ENCODE measurements around the gene TSPAN10.

Gene TSPAN10

DNA sequence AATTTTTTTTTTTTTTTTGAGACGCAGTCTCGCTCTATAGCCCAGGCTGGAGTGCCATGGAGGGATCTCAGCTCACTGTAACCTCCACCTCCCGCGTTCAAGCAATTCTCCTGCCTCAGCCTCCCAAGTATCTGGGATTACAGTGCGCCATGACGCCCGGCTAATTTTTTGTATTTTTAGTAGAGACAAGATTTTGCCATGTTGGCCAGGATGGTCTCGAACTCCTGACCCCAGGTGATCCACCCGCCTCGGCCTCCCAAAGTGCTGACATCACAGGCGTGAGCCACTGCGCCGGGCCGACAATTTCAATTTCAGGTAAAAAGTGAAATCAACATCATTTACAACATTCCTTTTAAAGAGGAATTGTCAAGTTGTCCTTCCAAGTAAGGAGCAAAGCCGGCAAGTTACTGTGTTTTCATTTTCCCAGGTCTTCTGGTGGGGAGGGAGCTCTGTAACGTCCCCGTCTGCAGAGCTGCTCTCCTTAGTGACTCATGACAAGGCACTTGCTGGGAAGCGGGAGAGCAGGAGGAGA lies 957 bp upstream of the TSPAN10 start:
- no peak for DNase-seq

GRCh38 chr17:81638683-81639082 lies 1.7 kb downstream of the TSPAN10 start:
- no peak for DNase-seq

- DNase-seq: no peak
Observed at GRCh38 chr17:81640011-81640410, 3.0 kb downstream of the TSPAN10 start.

- no peak for DNase-seq
Observed at GRCh38 chr17:81641825-81642489, 5.0 kb downstream of the TSPAN10 start.

DNA sequence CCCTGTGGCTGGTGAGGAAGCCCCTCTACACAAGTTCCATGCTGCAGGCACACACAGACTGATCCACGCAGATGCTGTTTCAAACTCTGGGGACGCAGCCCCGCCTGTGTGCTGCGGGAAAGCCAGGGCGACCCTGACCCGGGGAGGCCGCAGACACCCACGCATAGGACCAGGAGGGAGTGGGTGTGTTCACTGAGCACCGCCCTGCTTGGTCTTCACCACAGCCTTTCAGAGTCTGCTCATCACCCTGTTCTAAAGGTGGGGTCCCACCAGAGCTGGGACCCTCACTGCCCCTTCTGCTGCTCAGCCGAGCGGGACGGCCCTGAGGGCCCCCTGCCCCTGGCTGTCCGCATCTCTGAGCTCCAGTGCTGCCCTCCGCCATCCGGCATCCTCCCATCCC lies 7.5 kb downstream of the TSPAN10 start:
- DNase-seq: no peak

GRCh38 chr17:81644976-81645952 lies 8.3 kb downstream of the TSPAN10 start:
- DNase-seq: no peak

GRCh38 chr17:81646869-81647600 lies 10.0 kb downstream of the TSPAN10 start:
- no peak for DNase-seq

- no peak for DNase-seq
Observed at GRCh38 chr17:81647640-81648012, 10.6 kb downstream of the TSPAN10 start.

DNA sequence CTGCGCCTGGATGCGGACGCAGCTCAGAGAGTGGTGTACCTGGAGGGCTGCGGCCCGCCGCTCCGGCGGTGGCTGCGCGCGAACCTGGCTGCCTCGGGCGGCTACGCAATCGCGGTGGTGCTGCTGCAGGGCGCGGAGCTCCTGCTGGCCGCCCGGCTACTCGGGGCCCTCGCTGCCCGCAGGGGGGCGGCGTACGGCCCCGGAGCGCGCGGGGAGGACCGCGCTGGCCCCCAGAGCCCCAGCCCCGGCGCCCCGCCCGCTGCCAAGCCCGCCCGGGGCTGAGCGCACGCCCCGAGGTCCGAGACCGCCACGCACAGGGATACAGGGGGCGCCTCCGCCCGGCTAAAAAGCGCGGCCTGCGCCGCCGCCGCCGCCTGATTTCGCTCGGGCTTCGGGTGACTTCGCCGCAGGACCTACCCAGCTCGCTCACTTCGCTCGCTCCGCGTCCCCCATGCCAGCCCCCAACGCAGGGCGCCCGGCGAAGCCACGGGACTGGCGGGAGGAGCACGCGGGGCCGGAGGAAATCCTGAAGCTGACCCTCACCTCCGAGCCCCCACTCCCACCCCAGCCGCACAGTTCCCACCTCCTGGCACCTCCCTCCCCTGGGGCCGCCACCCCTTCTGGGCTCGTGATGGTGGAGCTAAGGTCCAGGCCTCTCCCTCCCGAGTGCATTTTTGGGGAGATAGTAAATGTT lies 11.2 kb downstream of the TSPAN10 start:
- DNase-seq: no peak

GRCh38 chr17:81648707-81649085 lies 11.7 kb downstream of the TSPAN10 start:
- DNase-seq: no peak

- DNase-seq: no peak
Observed at GRCh38 chr17:81650951-81651350, 14.0 kb downstream of the TSPAN10 start.

DNA sequence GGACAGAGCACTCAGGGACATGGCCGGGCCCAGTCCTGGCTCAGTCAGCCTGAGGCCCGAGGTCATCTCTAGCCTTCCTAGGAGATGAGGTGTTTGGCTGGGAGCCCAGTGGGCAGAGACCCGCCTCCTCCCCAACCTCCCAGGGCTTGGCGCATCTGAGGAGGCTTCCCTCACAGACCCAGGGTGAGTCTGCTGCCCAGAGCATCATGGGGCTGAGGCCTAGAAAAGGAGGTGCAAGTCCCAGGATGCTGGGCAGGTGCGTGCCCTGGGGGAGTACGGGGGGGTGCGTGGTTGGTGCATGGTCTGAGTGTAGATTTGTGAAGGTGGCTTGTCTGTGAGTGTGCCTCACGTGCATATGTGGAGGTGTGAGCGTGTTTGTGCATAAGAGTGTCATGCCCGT lies 14.7 kb downstream of the TSPAN10 start:
- no peak for DNase-seq

- no peak for DNase-seq
Observed at GRCh38 chr17:81652906-81653771, 16.1 kb downstream of the TSPAN10 start.

DNA sequence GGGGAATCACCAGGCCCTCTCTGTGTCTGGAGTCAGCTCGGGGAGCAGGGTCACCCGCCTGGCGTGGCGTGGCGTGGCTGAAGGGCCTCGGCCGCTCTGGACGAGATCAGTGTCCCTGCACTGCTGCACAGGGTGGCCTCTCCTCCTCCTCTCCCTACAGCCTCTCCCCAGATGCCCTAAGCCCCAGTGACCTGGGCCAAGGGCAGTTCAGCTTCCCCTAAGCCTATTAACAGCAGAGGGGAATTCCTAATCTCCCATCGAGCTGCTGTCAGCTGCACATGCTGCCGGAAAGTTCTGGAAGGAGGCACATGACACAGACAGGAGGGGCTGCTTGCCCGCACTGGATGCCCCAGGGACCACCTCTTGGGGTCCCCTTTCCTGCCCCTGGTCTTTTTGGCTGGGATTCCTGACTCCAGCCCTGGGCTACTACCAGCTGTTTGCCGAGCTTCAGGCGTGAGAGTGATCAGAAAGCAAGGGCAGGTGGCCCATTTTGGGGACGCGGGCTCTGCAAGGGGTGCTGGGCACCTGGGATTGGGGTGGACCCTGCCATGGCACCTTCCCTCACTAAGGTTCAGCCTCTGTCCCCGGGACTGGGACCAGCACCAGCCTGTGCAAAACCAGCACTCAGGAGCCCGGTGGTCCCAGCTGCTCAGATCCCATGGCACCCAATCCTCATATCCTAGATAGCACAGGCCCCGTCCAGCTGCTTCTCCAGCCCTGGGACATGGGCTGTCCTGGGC lies 18.6 kb downstream of the TSPAN10 start:
- DNase-seq: no peak

DNA sequence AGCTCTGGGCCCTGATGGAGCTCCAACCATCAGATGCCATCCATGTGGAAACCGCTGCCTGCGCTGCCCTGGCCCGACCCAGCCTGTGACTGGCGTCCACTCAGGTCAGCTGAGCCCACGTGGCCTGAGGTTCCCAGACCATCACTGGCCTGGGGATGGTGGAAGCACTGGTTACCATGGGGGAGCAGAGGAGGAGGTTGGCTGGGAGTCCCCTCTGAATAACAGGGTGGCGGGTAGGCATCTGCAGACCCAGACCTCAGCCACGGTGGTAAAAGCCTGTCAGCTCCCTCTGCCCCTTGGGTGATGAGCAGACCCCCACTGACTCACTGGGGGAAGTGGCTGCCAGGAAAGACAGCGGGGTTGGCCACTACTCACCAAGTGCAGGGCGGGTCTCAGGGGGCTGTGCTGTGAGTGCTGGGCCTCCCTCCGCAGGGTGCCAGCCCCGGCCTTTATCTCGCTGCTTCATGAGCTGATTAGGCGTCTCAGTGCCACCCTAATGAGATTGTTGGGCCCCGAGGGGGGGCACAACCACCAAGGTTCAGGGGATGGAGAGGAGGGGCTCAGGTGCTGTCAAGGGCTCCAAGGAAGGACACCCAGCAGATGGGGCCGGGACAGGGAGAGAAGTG lies 19.2 kb downstream of the TSPAN10 start, which contains the start of gene PDE6G:
Gene PDE6G (minus strand): TSS at position 425 of the 626 bp plus-strand sequence. CDS start 3,237 bp downstream, outside the sequence.
- DNase-seq: no peak

DNA sequence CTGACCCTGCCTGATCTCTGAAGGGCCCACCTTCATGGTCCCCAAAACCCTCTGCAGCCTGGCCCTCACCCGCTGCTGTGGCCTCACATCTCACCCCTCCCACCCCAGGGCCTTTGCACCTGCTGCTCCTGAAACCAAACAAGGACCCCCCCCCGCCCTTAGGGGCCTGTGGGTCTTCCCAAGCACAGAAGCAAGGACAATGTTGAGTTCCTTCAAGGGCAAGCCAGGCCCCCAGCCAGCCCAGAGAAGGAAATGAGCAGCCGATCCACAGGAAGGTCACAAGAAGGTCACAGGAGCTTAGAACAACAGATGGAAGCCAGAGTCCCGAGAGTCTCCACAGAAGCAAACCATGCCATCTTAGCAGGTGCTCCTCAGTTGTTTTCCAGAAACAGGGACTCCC lies 19.8 kb downstream of the TSPAN10 start:
- no peak for DNase-seq

GRCh38 chr17:81659038-81659437 lies 22.0 kb downstream of the TSPAN10 start:
- no peak for DNase-seq

DNA sequence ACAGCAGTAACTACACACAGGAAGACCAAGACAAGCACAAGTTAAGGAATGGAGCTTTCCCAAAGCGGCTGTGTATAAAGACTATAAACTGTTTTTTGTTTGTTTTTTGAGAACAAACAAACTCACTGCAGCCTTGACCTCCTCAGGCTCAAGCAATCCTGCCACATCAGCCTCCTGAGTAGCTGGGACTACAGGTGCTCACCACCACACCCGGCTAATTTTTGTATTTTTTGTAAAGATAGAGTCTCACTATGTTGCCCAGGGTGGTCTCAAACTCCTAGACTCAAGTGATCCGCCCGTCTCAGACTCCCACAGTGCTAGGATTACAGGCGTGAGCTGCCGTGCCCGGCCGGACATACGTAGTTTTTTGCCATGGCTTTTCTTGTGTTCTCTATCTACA lies 23.4 kb downstream of the TSPAN10 start:
- no peak for DNase-seq

DNA sequence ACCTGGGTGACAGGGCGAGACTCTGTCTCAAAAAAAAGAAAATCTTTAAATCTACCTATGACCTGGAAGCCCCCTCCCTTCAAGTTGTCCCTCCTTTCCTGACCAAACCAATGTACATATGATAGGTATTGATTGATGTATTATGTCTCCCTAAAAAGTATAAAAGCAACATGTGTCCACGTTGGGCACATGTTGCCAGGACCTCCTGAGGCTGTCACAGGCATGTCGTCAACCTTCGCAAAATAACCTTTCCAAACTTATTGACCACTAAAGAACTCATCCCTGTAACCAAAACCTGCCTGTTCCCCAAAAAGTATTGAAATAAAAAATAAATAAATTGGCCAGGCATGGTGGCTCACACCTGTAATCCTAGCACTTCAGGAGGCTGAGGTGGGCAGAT lies 25.0 kb downstream of the TSPAN10 start:
- DNase-seq: no peak

DNA sequence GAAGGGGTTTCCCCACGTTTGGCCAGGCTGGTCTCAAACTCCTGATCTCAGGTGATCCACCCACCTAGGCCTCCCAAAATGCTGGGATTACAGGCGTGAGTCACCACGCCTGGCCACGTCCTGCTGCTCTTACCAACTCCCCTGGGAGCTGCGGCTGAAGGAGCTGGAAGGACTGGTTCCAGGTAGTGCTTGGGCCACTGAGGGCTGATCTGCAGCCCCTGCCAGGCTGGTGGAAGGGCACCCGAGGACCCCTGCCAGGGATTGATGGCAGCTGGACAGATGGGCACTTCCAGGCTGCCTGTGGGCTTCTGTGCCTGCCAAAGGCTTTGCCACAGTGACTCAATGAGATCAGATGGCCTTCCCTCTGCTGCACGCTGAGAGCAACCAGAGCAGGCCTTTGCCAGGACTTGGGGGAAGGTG lies 27.1 kb downstream of the TSPAN10 start:
- no peak for DNase-seq

All from T-helper 1 cell (primary cell).